Type B pancreatic cell (in vitro differentiated cells): ENCODE results near the gene TFF2. TPM values are rescaled to one million over a fixed set of nuclear protein-coding genes. Genes with fewer than 3 reads are reported as not detected.

Source experiments
- DNase-seq: peaks from one replicate; pipeline ENCODE4 v3.0.0; 2021; ENCODE audit warnings: mixed read lengths; ENCODE audit not compliant: unreplicated experiment; ENCODE audit errors: extremely low spot score
- H3K27ac Mint-ChIP-seq: 2 replicates; pipeline ENCODE4 v1.8.0; 2021; ENCODE audit warnings: mild to moderate bottlenecking, mixed read lengths
- H3K27me3 Mint-ChIP-seq: 2 replicates; pipeline ENCODE4 v1.8.0; 2021; ENCODE audit warnings: mixed read lengths
- H3K36me3 Mint-ChIP-seq: 2 replicates; pipeline ENCODE4 v1.8.0; 2021; ENCODE audit warnings: mixed read lengths
- H3K4me1 Mint-ChIP-seq: one replicate; pipeline ENCODE4 v1.8.0; 2021; ENCODE audit warnings: mixed read lengths; ENCODE audit not compliant: unreplicated experiment
- H3K4me3 Mint-ChIP-seq: 2 replicates; pipeline ENCODE4 v1.8.0; 2021; ENCODE audit warnings: mild to moderate bottlenecking, mixed read lengths
- H3K9me3 Mint-ChIP-seq: 2 replicates; pipeline ENCODE4 v1.8.0; 2021; ENCODE audit warnings: mixed read lengths
- total RNA-seq: library from RNA; stranded (reverse); gene quantifications from 2 replicates; pipeline ENCODE4 v1.2.1, GENCODE V29; 2021; ENCODE audit warnings: low replicate concordance
- TF ChIP-seq, protein P1 (sequence below): fragments of 200-600 bp; sonication (generic); conservative IDR thresholded peaks from 2 replicates; pipeline ENCODE4 v1.5.0; 2021; ENCODE audit warnings: antibody characterized with exemption, mild to moderate bottlenecking

TFF2 gene
- total RNA-seq, 1 donor from 2014 or later = 11.3 TPM

GRCh38 chr21:42374864-42375499 is 24.2 kb upstream of the TFF2 start:
- TF ChIP-seq, protein P1, sequence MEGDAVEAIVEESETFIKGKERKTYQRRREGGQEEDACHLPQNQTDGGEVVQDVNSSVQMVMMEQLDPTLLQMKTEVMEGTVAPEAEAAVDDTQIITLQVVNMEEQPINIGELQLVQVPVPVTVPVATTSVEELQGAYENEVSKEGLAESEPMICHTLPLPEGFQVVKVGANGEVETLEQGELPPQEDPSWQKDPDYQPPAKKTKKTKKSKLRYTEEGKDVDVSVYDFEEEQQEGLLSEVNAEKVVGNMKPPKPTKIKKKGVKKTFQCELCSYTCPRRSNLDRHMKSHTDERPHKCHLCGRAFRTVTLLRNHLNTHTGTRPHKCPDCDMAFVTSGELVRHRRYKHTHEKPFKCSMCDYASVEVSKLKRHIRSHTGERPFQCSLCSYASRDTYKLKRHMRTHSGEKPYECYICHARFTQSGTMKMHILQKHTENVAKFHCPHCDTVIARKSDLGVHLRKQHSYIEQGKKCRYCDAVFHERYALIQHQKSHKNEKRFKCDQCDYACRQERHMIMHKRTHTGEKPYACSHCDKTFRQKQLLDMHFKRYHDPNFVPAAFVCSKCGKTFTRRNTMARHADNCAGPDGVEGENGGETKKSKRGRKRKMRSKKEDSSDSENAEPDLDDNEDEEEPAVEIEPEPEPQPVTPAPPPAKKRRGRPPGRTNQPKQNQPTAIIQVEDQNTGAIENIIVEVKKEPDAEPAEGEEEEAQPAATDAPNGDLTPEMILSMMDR = no peak
- H3K27ac Mint-ChIP-seq = no peak overlapping the region
- no peak for DNase-seq

DNA sequence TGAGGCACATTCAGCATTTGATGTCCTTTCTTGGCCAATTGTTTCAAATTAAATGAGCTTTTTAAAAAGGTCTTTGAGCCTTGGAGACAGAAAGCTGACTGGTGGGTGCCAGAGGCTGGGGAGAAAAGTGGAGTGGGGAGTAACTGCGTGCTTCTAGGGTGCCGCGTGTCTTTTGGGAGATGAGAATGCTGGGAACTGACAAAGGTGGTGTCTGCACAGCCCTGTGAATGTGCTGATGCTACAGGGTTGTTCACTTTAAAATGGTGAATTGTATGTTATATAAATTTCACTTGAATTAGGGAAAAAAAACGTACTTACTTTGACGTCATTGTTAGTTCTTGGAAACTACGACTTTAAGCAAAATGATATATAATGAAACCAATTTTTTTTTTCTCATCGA is 23.7 kb upstream of the TFF2 start:
- H3K36me3 Mint-ChIP-seq = no peaks in the 10 kb centered on the region
- no peak overlapping the region for H3K4me3 Mint-ChIP-seq
- no peak overlapping the region for H3K27ac Mint-ChIP-seq
- no peaks in the 10 kb centered on the region for H3K9me3 Mint-ChIP-seq
- no peak for DNase-seq
- H3K4me1 Mint-ChIP-seq = no peaks in the 10 kb centered on the region
- TF ChIP-seq, protein P1 = no peak
- peaks cover 12% of the 10 kb centered on the region for H3K27me3 Mint-ChIP-seq

More at GRCh38 chr21:42374864-42375499, 24.2 kb upstream of the TFF2 start:
- H3K9me3 Mint-ChIP-seq = no peaks in the 10 kb centered on the region
- H3K27me3 Mint-ChIP-seq = peaks cover 12% of the 10 kb centered on the region
- H3K4me1 Mint-ChIP-seq = no peaks in the 10 kb centered on the region
- H3K4me3 Mint-ChIP-seq = no peak overlapping the region
- H3K36me3 Mint-ChIP-seq = no peaks in the 10 kb centered on the region

GRCh38 chr21:42373908-42374455 is 23.2 kb upstream of the TFF2 start:
- H3K27ac Mint-ChIP-seq = no peak overlapping the region
- no peaks in the 10 kb centered on the region for H3K36me3 Mint-ChIP-seq
- no peak for DNase-seq
- no peak overlapping the region for H3K4me3 Mint-ChIP-seq
- TF ChIP-seq, protein P1 = no peak
- H3K27me3 Mint-ChIP-seq = peaks cover 12% of the 10 kb centered on the region
- H3K9me3 Mint-ChIP-seq = no peaks in the 10 kb centered on the region
- H3K4me1 Mint-ChIP-seq = no peaks in the 10 kb centered on the region

DNA sequence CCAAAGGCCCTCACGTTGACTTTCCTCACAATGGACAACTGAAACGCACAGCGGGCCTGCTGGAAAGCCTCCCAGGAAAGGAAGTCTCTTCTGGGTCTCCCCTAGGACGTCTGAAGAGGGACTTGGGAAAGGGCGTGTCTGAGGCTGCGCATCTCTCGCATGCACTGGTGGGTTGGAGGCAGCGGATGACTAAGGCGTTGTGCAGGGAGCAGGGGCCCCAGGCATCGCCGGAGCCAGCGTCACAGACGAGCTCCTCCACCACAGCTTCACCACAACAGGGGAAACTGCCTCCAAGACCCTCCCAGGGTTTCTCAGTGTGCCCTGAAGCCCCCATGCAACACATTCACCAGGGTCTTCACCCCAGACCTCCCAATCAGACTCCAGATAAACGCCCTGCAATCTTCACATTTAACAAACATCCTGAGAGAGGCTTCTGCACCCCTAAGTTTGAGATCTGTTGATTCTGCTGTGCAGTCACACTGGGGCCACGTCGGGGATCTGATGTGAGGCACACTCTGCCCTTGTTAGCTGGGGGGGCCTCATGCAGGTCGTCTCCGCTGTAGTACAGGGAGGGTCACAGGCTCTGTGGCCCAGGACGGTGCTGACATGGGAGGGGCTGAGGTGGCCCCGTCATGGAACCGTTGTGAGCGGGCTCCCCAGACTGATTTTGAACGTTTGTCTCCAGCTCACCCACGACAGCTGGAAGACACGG is 22.6 kb upstream of the TFF2 start:
- DNase-seq = no peak
- no peak overlapping the region for H3K27ac Mint-ChIP-seq
- no peaks in the 10 kb centered on the region for H3K9me3 Mint-ChIP-seq
- H3K4me3 Mint-ChIP-seq = no peak overlapping the region
- TF ChIP-seq, protein P1 = no peak
- peaks cover 12% of the 10 kb centered on the region for H3K27me3 Mint-ChIP-seq
- H3K4me1 Mint-ChIP-seq = no peaks in the 10 kb centered on the region
- no peaks in the 10 kb centered on the region for H3K36me3 Mint-ChIP-seq

DNA sequence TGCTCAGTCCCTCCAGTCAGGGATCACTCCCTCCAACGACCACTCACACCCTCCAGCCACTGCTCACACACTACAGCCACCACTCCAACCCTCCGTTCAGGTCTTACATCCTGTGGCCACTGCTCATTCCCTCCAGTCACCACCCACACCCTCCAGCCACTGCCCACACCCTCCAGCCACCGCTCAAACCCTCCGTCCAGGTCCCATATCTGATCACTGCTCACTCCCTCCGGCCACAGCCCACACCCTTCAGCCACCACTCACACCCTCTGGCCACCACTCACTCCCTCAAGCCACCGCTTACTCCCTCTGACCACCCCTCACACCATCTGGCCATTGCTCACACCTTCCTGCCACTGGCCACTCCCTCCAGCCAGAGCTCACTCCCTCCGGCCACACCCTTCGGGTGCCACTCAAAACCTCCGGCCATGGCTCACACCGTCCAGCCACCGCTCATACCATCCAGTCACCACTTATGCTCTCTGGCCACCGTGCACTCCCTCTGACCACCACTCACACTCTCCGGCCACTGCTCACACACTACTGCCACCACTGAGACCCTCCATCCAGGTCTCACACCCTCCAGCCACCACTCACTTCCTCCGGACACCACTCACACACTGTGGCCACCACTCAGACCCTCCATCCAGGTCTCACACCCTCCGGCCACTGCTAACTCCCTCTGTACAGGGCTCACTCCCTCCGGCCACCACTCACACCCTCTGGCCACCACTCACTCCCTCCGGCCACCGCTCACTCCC is 20.3 kb upstream of the TFF2 start:
- TF ChIP-seq, protein P1 = no peak
- Mint-ChIP-seq H3K4me3 (no peak overlapping the region), H3K27ac (no peak overlapping the region), H3K27me3 (peaks cover 9% of the 10 kb centered on the region), H3K9me3 (no peaks in the 10 kb centered on the region), H3K36me3 (no peaks in the 10 kb centered on the region), H3K4me1 (peaks cover 4% of the 10 kb centered on the region)
- no peak for DNase-seq
